ENCODE results near the gene MYO1B. TPM values are rescaled to one million over a fixed set of nuclear protein-coding genes. Genes with fewer than 3 reads are reported as not detected.

Gene MYO1B
- total RNA-seq, 1 experiment from 2014 or later = 4.1 TPM

- no peak for DNase-seq (ENCODE audit: low spot score)
Measured at GRCh38 chr2:191262436-191262835, 17.2 kb downstream of the MYO1B start.

GRCh38 chr2:191263050-191263449 lies 17.8 kb downstream of the MYO1B start:
- no peak for DNase-seq (ENCODE audit: low spot score)

- DNase-seq (ENCODE audit: low spot score) = peak; percentile 53
Measured at GRCh38 chr2:191264647-191265081, 19.5 kb downstream of the MYO1B start.

GRCh38 chr2:191265311-191266170 lies 20.3 kb downstream of the MYO1B start:
- DNase-seq (ENCODE audit: low spot score) = no peak

- no peak for DNase-seq (ENCODE audit: low spot score)
Measured at GRCh38 chr2:191266201-191266600, 21.0 kb downstream of the MYO1B start.

GRCh38 chr2:191268596-191268995 lies 23.4 kb downstream of the MYO1B start:
- DNase-seq (ENCODE audit: low spot score) = no peak

- no peak for DNase-seq (ENCODE audit: low spot score)
Measured at GRCh38 chr2:191270306-191271161, 25.3 kb downstream of the MYO1B start.

GRCh38 chr2:191272064-191272463 lies 26.9 kb downstream of the MYO1B start:
- DNase-seq (ENCODE audit: low spot score) = no peak

- no peak for DNase-seq (ENCODE audit: low spot score)
Measured at GRCh38 chr2:191274413-191274815, 29.2 kb downstream of the MYO1B start.

- DNase-seq (ENCODE audit: low spot score) = no peak
Measured at GRCh38 chr2:191276792-191277465, 31.7 kb downstream of the MYO1B start.

- DNase-seq (ENCODE audit: low spot score) = no peak
Measured at GRCh38 chr2:191280290-191280689, 35.1 kb downstream of the MYO1B start.

GRCh38 chr2:191280834-191281756 lies 35.9 kb downstream of the MYO1B start:
- DNase-seq (ENCODE audit: low spot score) = no peak

- DNase-seq (ENCODE audit: low spot score) = no peak
Measured at GRCh38 chr2:191285252-191285651, 40.0 kb downstream of the MYO1B start.

GRCh38 chr2:191287820-191288219 lies 42.6 kb downstream of the MYO1B start:
- no peak for DNase-seq (ENCODE audit: low spot score)

- no peak for DNase-seq (ENCODE audit: low spot score)
Measured at GRCh38 chr2:191289049-191289448, 43.8 kb downstream of the MYO1B start.

- DNase-seq (ENCODE audit: low spot score) = no peak
Measured at GRCh38 chr2:191291471-191291870, 46.3 kb downstream of the MYO1B start.

- DNase-seq (ENCODE audit: low spot score) = no peak
Measured at GRCh38 chr2:191292869-191293268, 47.7 kb downstream of the MYO1B start.

- no peak for DNase-seq (ENCODE audit: low spot score)
Measured at GRCh38 chr2:191295088-191295487, 49.9 kb downstream of the MYO1B start.

- DNase-seq (ENCODE audit: low spot score) = no peak
Measured at GRCh38 chr2:191296083-191297006, 51.1 kb downstream of the MYO1B start.

GRCh38 chr2:191297033-191297432 lies 51.8 kb downstream of the MYO1B start:
- DNase-seq (ENCODE audit: low spot score) = no peak
